HG02678 (cell line): ENCODE results near the gene FKBP3.
"Not testable (repeated sequence)": the region's sequence is repeated elsewhere in the genome, so short reads cannot be mapped to it uniquely, and the experiment has no call there.

Source experiments
- ATAC-seq: cut with Tn5 transposase; IDR thresholded peaks from one replicate; pipeline ENCODE4 v1.9.1; 2021; ENCODE audit warnings: mild to moderate bottlenecking, moderate library complexity; ENCODE audit not compliant: unreplicated experiment

FKBP3 gene

DNA sequence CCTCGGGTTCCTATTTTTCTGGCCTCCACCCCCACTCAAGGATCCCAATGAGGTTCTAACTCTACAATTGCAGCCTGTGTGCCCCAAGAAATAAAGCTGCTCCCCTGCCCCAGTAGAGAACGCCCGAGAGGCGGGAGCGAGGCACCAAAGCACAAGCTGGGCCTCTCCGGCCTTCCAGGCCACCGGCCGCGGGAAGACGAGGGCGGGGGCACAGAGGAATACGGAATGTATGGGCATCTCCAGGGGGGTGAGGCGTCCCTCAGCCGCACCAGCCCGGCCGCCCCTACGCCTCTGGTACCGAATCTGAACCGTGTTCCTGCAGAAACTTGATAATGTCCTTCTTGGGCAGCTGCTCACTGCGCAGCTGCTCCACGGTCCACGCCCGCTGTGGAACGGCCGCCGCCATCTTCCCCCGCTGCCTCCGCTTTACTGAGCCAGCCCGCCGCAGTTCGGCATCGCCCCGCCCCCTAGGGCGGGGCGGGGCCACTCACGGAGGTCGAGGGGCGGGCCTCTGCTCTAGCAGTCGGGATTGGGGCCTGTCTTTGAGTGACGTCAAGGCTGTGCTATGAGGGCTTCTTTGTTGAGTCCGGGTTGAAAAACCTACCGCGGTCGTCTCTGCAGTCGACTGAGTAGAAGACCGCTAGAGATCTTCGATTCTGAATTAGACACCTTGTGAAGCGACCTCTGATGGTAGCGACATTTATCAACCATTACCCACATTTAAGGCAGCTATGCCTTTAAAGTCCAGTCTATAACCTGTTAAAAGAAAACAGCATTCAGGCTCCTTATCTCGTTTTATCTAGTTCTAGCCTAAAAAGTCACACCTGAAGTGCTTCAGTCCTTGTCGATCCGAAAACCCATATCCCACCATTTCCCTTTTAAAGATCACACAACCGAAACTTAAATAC, at the start of gene FKBP3:
TSS of gene FKBP3 (minus strand) at position 431 of the 908 bp plus-strand sequence. CDS start at position 406, 25 bp downstream.
- peak; percentile 91 for ATAC-seq

- no peak for ATAC-seq
Observed at GRCh38 chr14:45181806-45182205, 47.5 kb upstream of the FKBP3 start.

GRCh38 chr14:45181329-45181728, 47.0 kb upstream of the FKBP3 start:
- ATAC-seq = no peak

- no peak for ATAC-seq
Observed at GRCh38 chr14:45177076-45177475, 42.8 kb upstream of the FKBP3 start.

- no peak for ATAC-seq
Observed at GRCh38 chr14:45169906-45170305, 35.6 kb upstream of the FKBP3 start.

GRCh38 chr14:45156067-45156466, 21.8 kb upstream of the FKBP3 start:
- ATAC-seq = no peak

GRCh38 chr14:45150386-45150890, 16.2 kb upstream of the FKBP3 start:
- ATAC-seq = no peak

- no peak for ATAC-seq
Observed at GRCh38 chr14:45149602-45150001, 15.3 kb upstream of the FKBP3 start.

- peak; percentile 66 for ATAC-seq
Observed at GRCh38 chr14:45145214-45145613, 10.9 kb upstream of the FKBP3 start.

GRCh38 chr14:45144658-45145057, 10.4 kb upstream of the FKBP3 start:
- peak; percentile 54 for ATAC-seq

- not testable (repeated sequence) for ATAC-seq
Observed at GRCh38 chr14:45142083-45142482, 7.8 kb upstream of the FKBP3 start.

DNA sequence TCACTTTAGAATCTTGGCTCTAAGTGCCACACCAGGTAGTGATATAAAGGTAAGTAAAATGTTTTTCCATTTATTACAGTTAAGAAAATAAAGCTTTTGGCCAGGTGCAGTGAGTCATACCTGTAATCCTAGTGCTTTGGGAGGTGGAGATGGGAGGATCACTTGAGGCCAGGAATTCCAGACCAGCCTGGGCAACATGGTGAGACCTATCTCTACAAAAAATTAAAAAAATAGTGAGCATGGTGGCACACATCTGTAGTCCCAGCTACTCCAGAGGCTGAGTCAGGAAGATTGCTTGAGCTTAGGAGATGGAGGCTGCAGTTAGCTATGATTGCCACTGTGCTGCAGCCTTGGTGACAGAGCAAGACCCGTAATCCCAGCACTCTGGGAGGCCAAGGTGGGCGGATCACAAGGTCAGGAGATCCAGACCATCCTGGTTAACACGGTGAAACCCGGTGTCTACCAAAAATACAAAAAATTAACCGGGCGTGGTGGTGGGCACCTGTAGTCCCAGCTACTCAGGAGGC, 6.4 kb upstream of the FKBP3 start:
- ATAC-seq = no peak

- no peak for ATAC-seq
Observed at GRCh38 chr14:45136399-45136798, 2.1 kb upstream of the FKBP3 start.

- peak; percentile 36 for ATAC-seq
Observed at GRCh38 chr14:45135659-45136395, 1.5 kb upstream of the FKBP3 start, which contains the start of gene FANCM. Gene FANCM, plus strand, starts transcription at chr14:45135930. Its CDS starts 102 bp downstream, at chr14:45136032.

- no peak for ATAC-seq
Observed at GRCh38 chr14:45135156-45135555, 875 bp upstream of the FKBP3 start.

GRCh38 chr14:45133683-45134050, 614 bp downstream of the FKBP3 start:
- ATAC-seq = no peak

- ATAC-seq = no peak
Observed at GRCh38 chr14:45128963-45129629, 5.2 kb downstream of the FKBP3 start.

- no peak for ATAC-seq
Observed at GRCh38 chr14:45125754-45126153, 8.5 kb downstream of the FKBP3 start.

GRCh38 chr14:45123271-45123670, 11.0 kb downstream of the FKBP3 start:
- no peak for ATAC-seq

- no peak for ATAC-seq
Observed at GRCh38 chr14:45120096-45120495, 14.2 kb downstream of the FKBP3 start.

DNA sequence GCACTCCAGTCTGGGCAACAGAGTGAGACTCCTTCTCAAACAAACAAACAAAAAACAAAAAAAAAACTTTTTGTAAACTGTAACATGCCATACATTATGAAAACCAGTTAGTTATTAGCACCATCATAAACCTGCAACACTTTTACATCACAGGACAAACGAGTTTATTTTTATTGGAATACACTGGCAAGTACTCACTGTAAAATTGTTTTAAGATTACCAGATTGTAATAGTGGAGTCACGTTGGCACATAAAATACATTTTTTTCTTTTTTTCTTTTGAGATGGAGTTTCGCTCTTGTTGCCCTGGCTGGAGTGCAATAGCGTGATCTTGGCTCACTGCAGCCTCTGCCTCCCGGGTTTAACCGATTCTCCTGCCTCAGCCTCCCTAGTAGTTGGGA, 15.7 kb downstream of the FKBP3 start:
- no peak for ATAC-seq
